ENCODE measurements around the gene OPHN1. TPM values are rescaled to one million over a fixed set of nuclear protein-coding genes. Genes with fewer than 3 reads are reported as not detected.

The OPHN1 gene
- total and polyA plus RNA-seq, 2 donors (not counting 3 experiments of a cell fraction or from before 2014, with no cell fraction given), result 3.9 to 6.7 TPM

GRCh38 chrX:68413254-68413653, 20.0 kb downstream of the OPHN1 start:
- Histone ChIP-seq H3K4me3 (replicated peaks in 1 of 3; ENCODE audit: insufficient read depth in 1 of 3, low read depth in 1 of 3, low read length in 3 of 3) (no peak overlapping the region), H3K27me3 (ENCODE audit: control insufficient read depth in 2 of 2, insufficient read depth in 2 of 2, low read length in 2 of 2) (no peaks in the 10 kb centered on the region), H3K9me1 (replicated peaks; ENCODE audit: control insufficient read depth, extremely low read depth, insufficient read depth, low read length) (no peaks in the 10 kb centered on the region), H3K36me3 (ENCODE audit: control insufficient read depth in 2 of 2, extremely low read depth in 1 of 2, insufficient read depth in 2 of 2, low read length in 2 of 2) (no peaks in the 10 kb centered on the region), H4K20me1 (replicated peaks; ENCODE audit: control insufficient read depth, extremely low read depth, insufficient read depth, low read length) (no peaks in the 10 kb centered on the region), H3K9me3 (replicated peaks; ENCODE audit: control insufficient read depth, insufficient read depth, low read length) (no peaks in the 10 kb centered on the region), H2AFZ (ENCODE audit: low read depth, low read length) (no peak overlapping the region), H3K79me2 (ENCODE audit: control insufficient read depth, insufficient read depth, low read length) (no peaks in the 10 kb centered on the region), H3K9ac (replicated peaks; ENCODE audit: extremely low read depth, insufficient read depth, low read length) (no peak overlapping the region), H3K4me1 (ENCODE audit: control insufficient read depth, extremely low read depth, insufficient read depth, low read length) (peaks cover 7% of the 10 kb centered on the region), H3K4me2 (ENCODE audit: insufficient read depth, low read length) (no peak overlapping the region), H3K27ac (ENCODE audit: insufficient read depth, low read depth, low read length) (no peak overlapping the region)
- ChIA-PET POLR2A (no interaction called here), CTCF (no interaction called here)
- TF ChIP-seq MYC (IDR thresholded peaks at IDR 0.05; ENCODE audit: low read depth, low read length) (no peak), POLR2AphosphoS5 (IDR thresholded peaks at IDR 0.05; ENCODE audit: insufficient read depth, low read depth, low read length) (no peak), FOS (IDR thresholded peaks at IDR 0.05; ENCODE audit: borderline replicate concordance, insufficient read depth, low read length) (no peak), POLR2A (IDR thresholded peaks at IDR 0.05; ENCODE audit: low read depth, low read length) (no peak), JUN (IDR thresholded peaks at IDR 0.05; ENCODE audit: borderline replicate concordance, insufficient read depth, insufficient read length, low read depth) (no peak), GATA2 (IDR thresholded peaks at IDR 0.05; ENCODE audit: insufficient read depth, insufficient read length, low read depth, low read length) (no peak)
- TF ChIP-seq, protein P1, sequence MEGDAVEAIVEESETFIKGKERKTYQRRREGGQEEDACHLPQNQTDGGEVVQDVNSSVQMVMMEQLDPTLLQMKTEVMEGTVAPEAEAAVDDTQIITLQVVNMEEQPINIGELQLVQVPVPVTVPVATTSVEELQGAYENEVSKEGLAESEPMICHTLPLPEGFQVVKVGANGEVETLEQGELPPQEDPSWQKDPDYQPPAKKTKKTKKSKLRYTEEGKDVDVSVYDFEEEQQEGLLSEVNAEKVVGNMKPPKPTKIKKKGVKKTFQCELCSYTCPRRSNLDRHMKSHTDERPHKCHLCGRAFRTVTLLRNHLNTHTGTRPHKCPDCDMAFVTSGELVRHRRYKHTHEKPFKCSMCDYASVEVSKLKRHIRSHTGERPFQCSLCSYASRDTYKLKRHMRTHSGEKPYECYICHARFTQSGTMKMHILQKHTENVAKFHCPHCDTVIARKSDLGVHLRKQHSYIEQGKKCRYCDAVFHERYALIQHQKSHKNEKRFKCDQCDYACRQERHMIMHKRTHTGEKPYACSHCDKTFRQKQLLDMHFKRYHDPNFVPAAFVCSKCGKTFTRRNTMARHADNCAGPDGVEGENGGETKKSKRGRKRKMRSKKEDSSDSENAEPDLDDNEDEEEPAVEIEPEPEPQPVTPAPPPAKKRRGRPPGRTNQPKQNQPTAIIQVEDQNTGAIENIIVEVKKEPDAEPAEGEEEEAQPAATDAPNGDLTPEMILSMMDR (IDR thresholded peaks at IDR 0.05; ENCODE audit: extremely low read depth in 1 of 2, insufficient read depth in 1 of 2, low read depth in 1 of 2, low read length in 2 of 2), result no peak
- TF ChIP-seq, protein P2, sequence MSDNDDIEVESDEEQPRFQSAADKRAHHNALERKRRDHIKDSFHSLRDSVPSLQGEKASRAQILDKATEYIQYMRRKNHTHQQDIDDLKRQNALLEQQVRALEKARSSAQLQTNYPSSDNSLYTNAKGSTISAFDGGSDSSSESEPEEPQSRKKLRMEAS (IDR thresholded peaks at IDR 0.05; ENCODE audit: insufficient read depth, insufficient read length), result no peak
- no peak for FAIRE-seq
- BruUV-seq (replicated peaks), result no TSS peak
- intact Hi-C loops (cut with micrococcal nuclease) (no loop called here), dilution Hi-C loops (cut with MboI; ENCODE audit: extremely low pct_ligation_motif_present, low sequenced_read_pairs) (no loop called here)
- DNase-seq (ENCODE audit: low read depth, low spot score), result no peak

Measured in endothelial cell of umbilical vein (primary cell).